Measurements from ENCODE around the gene PCDH9. TPM values are rescaled to one million over a fixed set of nuclear protein-coding genes. Genes with fewer than 3 reads are reported as not detected.

Gene PCDH9
- total RNA-seq, 4 donors from 2014 or later: 0.64 to 1.1 (median 0.82) TPM

GRCh38 chr13:66341635-66342377 is 888.3 kb downstream of the PCDH9 start:
- Histone ChIP-seq H3K27ac (no peak overlapping the region), H3K4me3 (no peak overlapping the region), H3K36me3 (no peaks in the 10 kb centered on the region), H3K4me1 (no peaks in the 10 kb centered on the region), H3K9me3 (no peaks in the 10 kb centered on the region), H3K27me3 (no peaks in the 10 kb centered on the region)
- DNase-seq (ENCODE audit: low spot score in 2 of 2): no peak
- TF ChIP-seq POLR2A (IDR thresholded peaks at IDR 0.05): no peak
- no peak for TF ChIP-seq EP300 (IDR thresholded peaks at IDR 0.05)
- no peak for TF ChIP-seq CTCF (IDR thresholded peaks at IDR 0.05)
- no peak for TF ChIP-seq POLR2AphosphoS5 (IDR thresholded peaks at IDR 0.05)
- 79% methylated on average over 6 of the region's 6 CpGs for WGBS

GRCh38 chr13:66339214-66339613 is 890.9 kb downstream of the PCDH9 start:
- Histone ChIP-seq H3K4me3 (no peak overlapping the region), H3K27me3 (no peaks in the 10 kb centered on the region), H3K36me3 (no peaks in the 10 kb centered on the region), H3K9me3 (no peaks in the 10 kb centered on the region), H3K27ac (no peak overlapping the region), H3K4me1 (no peaks in the 10 kb centered on the region)
- TF ChIP-seq POLR2AphosphoS5 (IDR thresholded peaks at IDR 0.05): no peak
- TF ChIP-seq EP300 (IDR thresholded peaks at IDR 0.05): no peak
- TF ChIP-seq POLR2A (IDR thresholded peaks at IDR 0.05): no peak
- no peak for TF ChIP-seq CTCF (IDR thresholded peaks at IDR 0.05)
- no peak for DNase-seq (ENCODE audit: low spot score in 2 of 2)

GRCh38 chr13:66338542-66338941 is 891.6 kb downstream of the PCDH9 start:
- TF ChIP-seq CTCF (IDR thresholded peaks at IDR 0.05) (no peak), EP300 (IDR thresholded peaks at IDR 0.05) (no peak), POLR2A (IDR thresholded peaks at IDR 0.05) (no peak)
- no peaks in the 10 kb centered on the region for H3K4me1 ChIP-seq
- H3K27ac ChIP-seq: no peak overlapping the region
- no peaks in the 10 kb centered on the region for H3K9me3 ChIP-seq
- no peaks in the 10 kb centered on the region for H3K27me3 ChIP-seq
- WGBS: 24% methylated on average over 1 of the region's 1 CpG
- H3K36me3 ChIP-seq: no peaks in the 10 kb centered on the region
- DNase-seq (ENCODE audit: low spot score in 2 of 2): no peak
- no peak overlapping the region for H3K4me3 ChIP-seq

GRCh38 chr13:66335626-66336025 is 894.5 kb downstream of the PCDH9 start:
- 87% methylated on average over 4 of the region's 4 CpGs for WGBS
- DNase-seq (ENCODE audit: low spot score in 2 of 2): no peak
- Histone ChIP-seq H3K27me3 (no peaks in the 10 kb centered on the region), H3K36me3 (no peaks in the 10 kb centered on the region), H3K27ac (no peak overlapping the region), H3K4me1 (no peaks in the 10 kb centered on the region), H3K9me3 (no peaks in the 10 kb centered on the region), H3K4me3 (no peak overlapping the region)
- no peak for TF ChIP-seq POLR2AphosphoS5 (IDR thresholded peaks at IDR 0.05)
- TF ChIP-seq EP300 (IDR thresholded peaks at IDR 0.05): no peak
- TF ChIP-seq POLR2A (IDR thresholded peaks at IDR 0.05): no peak

- 46% methylated on average over 1 of the region's 1 CpG for WGBS
- no peak overlapping the region for H3K27ac ChIP-seq
- no peaks in the 10 kb centered on the region for H3K4me1 ChIP-seq
- no peak for DNase-seq (ENCODE audit: low spot score in 2 of 2)
- H3K27me3 ChIP-seq: no peaks in the 10 kb centered on the region
- no peak overlapping the region for H3K4me3 ChIP-seq
- TF ChIP-seq POLR2AphosphoS5 (IDR thresholded peaks at IDR 0.05) (no peak), POLR2A (IDR thresholded peaks at IDR 0.05) (no peak)
- no peaks in the 10 kb centered on the region for H3K36me3 ChIP-seq
- no peaks in the 10 kb centered on the region for H3K9me3 ChIP-seq
Observed at GRCh38 chr13:66329988-66330451, 900.1 kb downstream of the PCDH9 start.

GRCh38 chr13:66328476-66328875 is 901.7 kb downstream of the PCDH9 start:
- no peak for DNase-seq (ENCODE audit: low spot score in 2 of 2)
- H3K9me3 ChIP-seq: no peaks in the 10 kb centered on the region
- 75% methylated on average over 5 of the region's 5 CpGs for WGBS
- H3K27ac ChIP-seq: no peak overlapping the region
- no peaks in the 10 kb centered on the region for H3K4me1 ChIP-seq
- no peak for TF ChIP-seq CTCF (IDR thresholded peaks at IDR 0.05)
- no peak for TF ChIP-seq POLR2A (IDR thresholded peaks at IDR 0.05)
- no peak for TF ChIP-seq POLR2AphosphoS5 (IDR thresholded peaks at IDR 0.05)
- no peak for TF ChIP-seq EP300 (IDR thresholded peaks at IDR 0.05)
- H3K27me3 ChIP-seq: no peaks in the 10 kb centered on the region
- H3K36me3 ChIP-seq: no peaks in the 10 kb centered on the region
- no peak overlapping the region for H3K4me3 ChIP-seq

All from suprapubic skin (tissue), 4 donors.